Measurements from ENCODE around the gene TEDC2. TPM values are rescaled to one million over a fixed set of nuclear protein-coding genes. Genes with fewer than 3 reads are reported as not detected.
A peak's percentile ranks its signal among the peaks of the same experiment; 100 is the strongest.

TEDC2 gene
- total RNA-seq, 1 donor from 2014 or later: 2.5 TPM

DNA sequence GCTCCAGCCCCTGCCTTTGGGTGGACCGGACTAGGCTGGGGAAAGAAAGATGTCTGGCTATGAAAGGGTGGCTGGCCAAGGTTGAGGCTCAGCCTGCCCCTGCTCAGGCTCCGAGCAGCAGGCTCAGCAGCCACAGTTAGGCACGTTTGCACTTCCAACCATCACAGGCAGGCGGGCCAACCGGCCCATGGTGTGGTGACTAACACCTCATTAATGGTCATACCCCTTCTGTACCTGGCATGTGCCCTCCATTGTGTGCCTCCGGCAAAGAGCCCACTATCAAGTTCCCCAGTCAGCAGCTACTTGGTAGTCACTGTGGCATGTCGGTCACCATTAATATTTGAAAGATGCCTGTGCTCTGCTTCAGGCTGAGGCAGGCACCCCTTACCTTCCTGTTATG is 21.8 kb downstream of the TEDC2 start:
- no peak overlapping the region for H3K4me3 ChIP-seq
- H3K4me1 ChIP-seq: peaks cover 27% of the 10 kb centered on the region
- H3K27ac ChIP-seq: no peak overlapping the region
- TF ChIP-seq POLR2A (IDR thresholded peaks at IDR 0.05): no peak
- TF ChIP-seq CTCF (IDR thresholded peaks at IDR 0.05): no peak
- H3K27me3 ChIP-seq: no peaks in the 10 kb centered on the region
- no peak for DNase-seq (ENCODE audit: extremely low spot score in 2 of 2)
- no peaks in the 10 kb centered on the region for H3K9me3 ChIP-seq
- intact Hi-C loops (cut with DNase I): no loop called here
- H3K36me3 ChIP-seq: no peaks in the 10 kb centered on the region

- Histone ChIP-seq H3K36me3 (no peaks in the 10 kb centered on the region), H3K27me3 (no peaks in the 10 kb centered on the region), H3K9me3 (no peaks in the 10 kb centered on the region), H3K27ac (peak overlapping the region; percentile 53), H3K4me3 (peak overlapping the region in 1 of 2 donors; percentile 37), H3K4me1 (peaks cover 31% of the 10 kb centered on the region)
- no peak for TF ChIP-seq POLR2AphosphoS5 (IDR thresholded peaks at IDR 0.05; ENCODE audit: insufficient read depth in 1 of 2, low read depth in 1 of 2)
- TF ChIP-seq POLR2A (IDR thresholded peaks at IDR 0.05): no peak
- no peak for TF ChIP-seq CTCF (IDR thresholded peaks at IDR 0.05)
- DNase-seq (ENCODE audit: extremely low spot score in 2 of 2): no peak
- intact Hi-C loops (cut with DNase I): no loop called here
Measured at GRCh38 chr16:2482249-2482648, 22.3 kb downstream of the TEDC2 start.

- Histone ChIP-seq H3K4me3 (peak overlapping the region; percentile 16 to 37), H3K27me3 (no peaks in the 10 kb centered on the region), H3K4me1 (peaks cover 31% of the 10 kb centered on the region), H3K36me3 (no peaks in the 10 kb centered on the region), H3K9me3 (no peaks in the 10 kb centered on the region), H3K27ac (peak overlapping the region; percentile 53)
- no peak for DNase-seq (ENCODE audit: extremely low spot score in 2 of 2)
- no peak for TF ChIP-seq POLR2A (IDR thresholded peaks at IDR 0.05)
- peak; percentile 15 to 49 for TF ChIP-seq POLR2AphosphoS5 (IDR thresholded peaks at IDR 0.05; ENCODE audit: insufficient read depth in 1 of 2, low read depth in 1 of 2)
- TF ChIP-seq CTCF (IDR thresholded peaks at IDR 0.05): no peak
- intact Hi-C loops (cut with DNase I): no loop called here
Measured at GRCh38 chr16:2482708-2483534, 23.0 kb downstream of the TEDC2 start.

- no peak for DNase-seq (ENCODE audit: extremely low spot score in 2 of 2)
- Histone ChIP-seq H3K27me3 (no peaks in the 10 kb centered on the region), H3K36me3 (no peaks in the 10 kb centered on the region), H3K4me1 (peaks cover 31% of the 10 kb centered on the region), H3K27ac (no peak overlapping the region), H3K9me3 (no peaks in the 10 kb centered on the region), H3K4me3 (no peak overlapping the region)
- intact Hi-C loops (cut with DNase I): no loop called here
- TF ChIP-seq POLR2A (IDR thresholded peaks at IDR 0.05) (no peak), POLR2AphosphoS5 (IDR thresholded peaks at IDR 0.05; ENCODE audit: insufficient read depth in 1 of 2, low read depth in 1 of 2) (no peak), CTCF (IDR thresholded peaks at IDR 0.05) (no peak)
Measured at GRCh38 chr16:2483939-2484897, 24.3 kb downstream of the TEDC2 start.

Data from vagina (tissue), 2 donors.